WI38 (cell line): ENCODE data around the gene SLC49A4.

ENCODE experiments used
- H3K4me3 ChIP-seq: 2 replicates; pipeline ENCODE4 v1.5.1; 2011; ENCODE audit warnings: low read depth, mild to moderate bottlenecking, control low read depth, low read length
- TF ChIP-seq, protein P1 (sequence below): IDR thresholded peaks from 2 replicates; pipeline ENCODE4 v1.5.1; 2012; ENCODE audit warnings: low read depth, mild to moderate bottlenecking, control low read depth, low read length

The SLC49A4 gene

DNA sequence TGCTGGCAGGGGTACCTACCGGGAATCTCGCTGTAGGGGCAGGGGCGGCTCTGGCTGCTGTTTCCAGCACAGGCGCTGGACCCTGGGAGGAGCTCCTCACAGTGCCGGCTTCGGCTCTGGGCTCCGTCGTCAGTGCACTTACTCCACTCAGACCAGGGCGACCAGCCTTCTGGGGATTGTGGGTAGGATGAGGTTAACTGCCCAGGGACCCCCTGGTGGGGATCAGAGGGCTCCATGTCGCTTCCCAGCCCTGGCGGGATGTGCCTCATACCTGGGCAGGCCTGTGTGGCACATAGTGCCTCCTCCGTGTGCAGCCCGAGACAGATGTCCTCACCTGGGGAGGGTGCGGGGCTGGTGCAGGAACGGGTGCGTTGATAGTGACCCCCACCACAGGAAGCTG, 117.0 kb downstream of the SLC49A4 start:
- no peak overlapping the region for H3K4me3 ChIP-seq
- TF ChIP-seq, protein P1, sequence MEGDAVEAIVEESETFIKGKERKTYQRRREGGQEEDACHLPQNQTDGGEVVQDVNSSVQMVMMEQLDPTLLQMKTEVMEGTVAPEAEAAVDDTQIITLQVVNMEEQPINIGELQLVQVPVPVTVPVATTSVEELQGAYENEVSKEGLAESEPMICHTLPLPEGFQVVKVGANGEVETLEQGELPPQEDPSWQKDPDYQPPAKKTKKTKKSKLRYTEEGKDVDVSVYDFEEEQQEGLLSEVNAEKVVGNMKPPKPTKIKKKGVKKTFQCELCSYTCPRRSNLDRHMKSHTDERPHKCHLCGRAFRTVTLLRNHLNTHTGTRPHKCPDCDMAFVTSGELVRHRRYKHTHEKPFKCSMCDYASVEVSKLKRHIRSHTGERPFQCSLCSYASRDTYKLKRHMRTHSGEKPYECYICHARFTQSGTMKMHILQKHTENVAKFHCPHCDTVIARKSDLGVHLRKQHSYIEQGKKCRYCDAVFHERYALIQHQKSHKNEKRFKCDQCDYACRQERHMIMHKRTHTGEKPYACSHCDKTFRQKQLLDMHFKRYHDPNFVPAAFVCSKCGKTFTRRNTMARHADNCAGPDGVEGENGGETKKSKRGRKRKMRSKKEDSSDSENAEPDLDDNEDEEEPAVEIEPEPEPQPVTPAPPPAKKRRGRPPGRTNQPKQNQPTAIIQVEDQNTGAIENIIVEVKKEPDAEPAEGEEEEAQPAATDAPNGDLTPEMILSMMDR = no peak

GRCh38 chr3:122912772-122913538, 118.1 kb downstream of the SLC49A4 start:
- TF ChIP-seq, protein P1 = no peak
- no peak overlapping the region for H3K4me3 ChIP-seq

- TF ChIP-seq, protein P1 = no peak
- H3K4me3 ChIP-seq = no peak overlapping the region
These were observed 118.8 kb downstream of the SLC49A4 start for GRCh38 chr3:122913539-122914100.

- TF ChIP-seq, protein P1 = no peak
- H3K4me3 ChIP-seq = no peak overlapping the region
These were observed 120.6 kb downstream of the SLC49A4 start for GRCh38 chr3:122915300-122916055.

- TF ChIP-seq, protein P1 = no peak
- H3K4me3 ChIP-seq = no peak overlapping the region
These were observed 121.2 kb downstream of the SLC49A4 start for GRCh38 chr3:122916084-122916483.

DNA sequence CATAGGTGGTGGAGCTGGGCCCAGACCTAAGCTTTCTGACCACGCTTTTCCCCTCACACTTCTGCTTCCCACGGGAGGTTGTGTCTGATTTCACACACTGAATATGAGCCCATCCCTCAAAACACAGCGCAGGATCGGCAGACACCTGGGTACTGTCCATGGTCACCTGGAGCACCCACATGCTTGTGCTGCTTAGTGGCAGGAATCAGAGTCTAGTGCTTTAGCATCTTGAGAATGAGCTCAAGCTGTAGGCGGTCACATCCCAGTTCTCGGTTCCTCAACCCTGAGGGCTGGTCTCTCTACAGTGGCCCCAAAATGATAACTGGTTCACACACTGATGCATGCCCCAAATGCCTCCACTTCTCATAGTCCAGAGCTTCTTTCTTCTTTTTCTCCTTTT, 121.7 kb downstream of the SLC49A4 start:
- TF ChIP-seq, protein P1 = no peak
- no peak overlapping the region for H3K4me3 ChIP-seq

GRCh38 chr3:122917412-122917811, 122.5 kb downstream of the SLC49A4 start:
- H3K4me3 ChIP-seq = no peak overlapping the region
- TF ChIP-seq, protein P1 = no peak
